RWPE1 (cell line): Measurements from ENCODE around the gene CDK16.
"Not testable (repeated sequence)": the region's sequence is repeated elsewhere in the genome, so short reads cannot be mapped to it uniquely, and the experiment has no call there.

ENCODE experiments used
- CTCF ChIA-PET: fragments of 350-600 bp; sonication (Branson Sonifier 250); formaldehyde crosslinking; extraction: SDS; loops from one replicate; lab custom pipeline; 2021; lab: Yijun Ruan, JAX
- POLR2A ChIA-PET: fragments of 400-600 bp; formaldehyde crosslinking; extraction: SDS; loops from one replicate; lab custom pipeline; 2020; ENCODE audit warnings: antibody characterized with exemption; ENCODE audit not compliant: low non-redundant PET; lab: Yijun Ruan, JAX
- DNase-seq: peaks from one replicate; pipeline ENCODE4 v3.0.0; 2012; ENCODE audit warnings: low spot score
- H3K27ac ChIP-seq: fragments of 450-650 bp; 2 replicates; pipeline ENCODE4 v1.5.1; 2017
- TF ChIP-seq, protein P1 (sequence below): fragments of 450-650 bp; conservative IDR thresholded peaks from 2 replicates; pipeline ENCODE4 v1.5.1; 2017; ENCODE audit warnings: low read depth, mild to moderate bottlenecking

The CDK16 gene

DNA sequence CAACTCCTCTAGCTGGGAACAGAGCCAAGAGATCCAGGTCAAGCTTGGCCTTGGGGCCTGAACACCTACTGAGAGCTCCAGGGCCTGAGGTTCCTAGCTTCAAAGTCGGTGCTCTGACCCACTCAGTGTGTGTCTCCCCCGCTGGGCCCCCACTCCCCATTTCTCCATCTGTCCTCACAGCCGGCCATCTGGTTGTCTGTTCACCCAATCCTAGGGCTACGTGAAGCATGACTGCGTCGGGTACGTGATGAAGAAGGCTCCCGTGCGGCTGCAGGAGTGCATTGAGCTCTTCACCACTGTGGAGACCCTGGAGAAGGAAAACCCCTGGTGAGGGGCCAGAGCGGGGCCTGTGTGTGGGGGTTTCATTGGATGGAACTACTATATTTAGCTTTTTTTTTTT lies 26.7 kb downstream of the CDK16 start:
- DNase-seq: no peak
- ChIA-PET CTCF (interaction anchor here (1.6 kb wide), 1 partner anchor 67 kb away, joined by 3 read pairs; no protein-coding TSS in a partner anchor), POLR2A (no interaction called here)
- H3K27ac ChIP-seq: no peak overlapping the region
- TF ChIP-seq, protein P1, sequence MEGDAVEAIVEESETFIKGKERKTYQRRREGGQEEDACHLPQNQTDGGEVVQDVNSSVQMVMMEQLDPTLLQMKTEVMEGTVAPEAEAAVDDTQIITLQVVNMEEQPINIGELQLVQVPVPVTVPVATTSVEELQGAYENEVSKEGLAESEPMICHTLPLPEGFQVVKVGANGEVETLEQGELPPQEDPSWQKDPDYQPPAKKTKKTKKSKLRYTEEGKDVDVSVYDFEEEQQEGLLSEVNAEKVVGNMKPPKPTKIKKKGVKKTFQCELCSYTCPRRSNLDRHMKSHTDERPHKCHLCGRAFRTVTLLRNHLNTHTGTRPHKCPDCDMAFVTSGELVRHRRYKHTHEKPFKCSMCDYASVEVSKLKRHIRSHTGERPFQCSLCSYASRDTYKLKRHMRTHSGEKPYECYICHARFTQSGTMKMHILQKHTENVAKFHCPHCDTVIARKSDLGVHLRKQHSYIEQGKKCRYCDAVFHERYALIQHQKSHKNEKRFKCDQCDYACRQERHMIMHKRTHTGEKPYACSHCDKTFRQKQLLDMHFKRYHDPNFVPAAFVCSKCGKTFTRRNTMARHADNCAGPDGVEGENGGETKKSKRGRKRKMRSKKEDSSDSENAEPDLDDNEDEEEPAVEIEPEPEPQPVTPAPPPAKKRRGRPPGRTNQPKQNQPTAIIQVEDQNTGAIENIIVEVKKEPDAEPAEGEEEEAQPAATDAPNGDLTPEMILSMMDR: no peak

DNA sequence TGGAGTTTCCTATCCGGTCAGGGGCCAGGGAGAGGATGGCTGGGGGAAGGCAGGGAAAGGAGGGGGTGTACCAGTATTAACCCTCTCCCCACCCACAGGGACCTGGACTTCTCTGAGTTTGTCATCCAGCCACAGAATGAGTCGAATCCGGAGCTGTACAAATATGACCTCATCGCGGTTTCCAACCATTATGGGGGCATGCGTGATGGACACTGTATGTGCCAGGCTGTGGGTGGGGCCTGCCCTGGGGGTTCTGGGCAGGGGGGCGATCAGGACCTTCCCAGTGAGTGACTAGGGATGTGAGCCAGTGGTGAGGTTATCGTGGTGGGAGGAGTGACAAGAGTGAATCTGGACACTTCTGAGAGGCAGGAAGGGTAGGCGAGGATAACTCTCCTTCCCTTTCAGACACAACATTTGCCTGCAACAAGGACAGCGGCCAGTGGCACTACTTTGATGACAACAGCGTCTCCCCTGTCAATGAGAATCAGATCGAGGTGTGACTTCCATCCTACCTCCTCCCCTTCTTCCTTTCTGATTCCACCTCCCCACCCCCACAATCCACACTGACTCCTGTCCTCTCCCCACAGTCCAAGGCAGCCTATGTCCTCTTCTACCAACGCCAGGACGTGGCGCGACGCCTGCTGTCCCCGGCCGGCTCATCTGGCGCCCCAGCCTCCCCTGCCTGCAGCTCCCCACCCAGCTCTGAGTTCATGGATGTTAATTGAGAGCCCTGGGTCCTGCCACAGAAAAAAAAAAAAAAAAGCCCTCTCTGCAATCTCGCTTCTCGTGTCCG lies 28.9 kb downstream of the CDK16 start:
- DNase-seq: no peak
- no peak overlapping the region for H3K27ac ChIP-seq
- CTCF ChIA-PET: no interaction called here
- POLR2A ChIA-PET: no interaction called here
- TF ChIP-seq, protein P1: no peak

DNA sequence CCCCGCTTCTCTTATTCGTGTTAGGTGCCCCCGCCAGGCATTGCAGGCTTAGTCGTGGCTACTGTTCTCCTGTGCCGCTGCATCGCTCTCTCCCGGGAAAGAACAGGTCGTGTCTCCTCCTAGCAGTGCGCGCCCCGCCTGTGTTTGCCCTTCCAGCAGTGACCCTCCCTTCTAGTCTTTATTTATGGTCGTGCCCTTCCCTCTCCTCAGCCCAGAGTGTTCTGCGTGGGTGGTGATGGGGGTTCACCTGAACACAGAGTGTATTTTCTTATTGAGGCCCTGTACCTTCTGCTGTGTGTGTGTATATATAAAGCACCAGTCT lies 29.5 kb downstream of the CDK16 start:
- POLR2A ChIA-PET: no interaction called here
- TF ChIP-seq, protein P1: no peak
- no peak overlapping the region for H3K27ac ChIP-seq
- DNase-seq: no peak
- CTCF ChIA-PET: no interaction called here

DNA sequence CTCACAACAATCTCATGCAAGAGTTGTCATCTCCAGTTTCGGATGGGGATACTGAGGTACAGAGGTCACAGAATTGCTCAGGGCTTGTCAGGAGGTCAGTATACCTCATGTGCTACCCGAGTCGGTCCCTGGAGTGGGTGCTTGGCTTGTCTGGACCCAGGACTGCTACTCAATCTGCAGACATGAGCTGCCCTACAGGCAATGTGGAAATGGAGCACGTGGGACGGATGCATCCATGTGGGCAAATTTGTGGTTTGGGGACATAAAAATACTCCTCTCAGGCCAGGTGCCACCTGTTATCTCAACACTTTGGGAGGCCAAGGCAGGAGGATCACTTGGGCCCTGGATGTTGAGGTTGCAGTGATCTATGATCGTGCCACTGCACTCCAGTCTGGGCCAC lies 30.1 kb downstream of the CDK16 start:
- DNase-seq: no peak
- no peak overlapping the region for H3K27ac ChIP-seq
- TF ChIP-seq, protein P1: no peak
- ChIA-PET POLR2A (no interaction called here), CTCF (no interaction called here)

DNA sequence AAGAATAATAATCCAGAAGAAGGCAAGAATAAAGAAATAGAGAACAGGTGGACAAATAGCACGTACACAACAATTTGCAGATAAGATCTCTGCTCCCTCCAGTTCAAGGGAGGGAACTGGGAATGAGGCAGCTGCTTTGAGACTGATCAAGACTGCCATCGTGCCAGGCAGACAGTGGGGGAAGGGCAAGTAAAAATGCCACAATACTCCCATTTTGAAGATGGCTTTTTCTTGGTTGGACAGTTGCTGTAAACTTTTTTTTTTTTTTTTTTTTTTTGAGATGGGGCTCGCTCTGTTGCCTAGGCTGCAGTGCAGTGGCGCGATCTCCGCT lies 31.5 kb downstream of the CDK16 start:
- no peak overlapping the region for H3K27ac ChIP-seq
- no peak for DNase-seq
- TF ChIP-seq, protein P1: no peak
- CTCF ChIA-PET: no interaction called here
- POLR2A ChIA-PET: no interaction called here

DNA sequence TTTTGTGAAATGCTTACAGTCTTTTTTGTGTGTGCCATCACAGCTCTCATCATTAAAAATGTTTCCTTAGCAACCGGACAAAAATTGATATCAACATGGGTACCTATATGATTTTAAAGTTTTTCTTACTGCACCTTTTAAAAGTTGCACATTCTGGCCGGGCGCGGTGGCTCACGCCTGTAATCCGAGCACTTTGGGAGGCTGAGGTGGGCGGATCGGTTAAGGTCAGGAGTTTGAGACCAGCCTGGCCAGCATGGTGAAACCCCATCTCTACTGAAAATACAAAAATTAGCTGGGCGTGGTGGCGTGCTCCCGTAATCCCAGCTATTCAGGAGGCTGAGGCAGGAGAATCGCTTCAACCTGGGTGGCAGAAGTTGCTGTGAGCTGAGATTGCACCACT lies 39.1 kb downstream of the CDK16 start:
- CTCF ChIA-PET, DNase-seq, H3K27ac ChIP-seq, POLR2A ChIA-PET: not testable (repeated sequence)

DNA sequence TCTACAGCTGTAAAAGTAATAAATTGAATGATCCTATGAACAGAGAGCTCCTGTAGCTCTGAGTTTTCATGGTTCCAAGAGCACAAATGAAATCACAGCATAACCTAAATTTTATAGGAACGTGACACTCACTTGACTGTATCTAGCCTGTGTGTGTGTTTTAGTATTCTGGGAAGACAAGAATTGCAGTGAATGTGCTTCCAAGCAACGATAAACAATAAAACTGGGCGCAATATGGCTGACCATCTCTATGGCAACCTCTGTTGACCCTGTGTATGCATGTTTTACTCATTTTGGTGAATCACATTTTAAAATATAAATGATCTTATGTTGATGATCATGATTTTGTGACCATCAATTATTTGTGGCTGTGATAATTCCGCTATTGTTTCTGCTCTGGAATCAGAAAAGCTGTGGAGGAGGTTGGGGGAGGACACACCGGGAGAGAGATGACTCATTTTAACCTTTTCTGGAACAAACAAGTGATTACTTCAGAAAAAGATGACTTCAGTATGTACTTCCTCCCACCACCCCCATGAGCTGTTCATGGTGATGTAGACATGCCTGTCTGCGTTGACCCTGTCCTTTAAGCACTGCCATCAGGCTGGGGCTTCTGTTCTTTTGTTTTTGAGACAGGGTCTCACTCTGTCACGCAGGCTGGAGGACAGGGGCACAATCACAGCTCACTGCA lies 46.1 kb downstream of the CDK16 start:
- TF ChIP-seq, protein P1: no peak
- H3K27ac ChIP-seq: no peak overlapping the region
- POLR2A ChIA-PET: no interaction called here
- CTCF ChIA-PET: interaction anchor here (0.7 to 0.9 kb wide), 2 partner anchors 19 to 25 kb away, joined by 3 read pairs; no protein-coding TSS in a partner anchor
- DNase-seq: peak; percentile 42
